ENCODE data around the gene AURKA. TPM values are rescaled to one million over a fixed set of nuclear protein-coding genes. Genes with fewer than 3 reads are reported as not detected.

Gene AURKA
- total RNA-seq, 1 experiment from 2014 or later = 139 TPM

DNA sequence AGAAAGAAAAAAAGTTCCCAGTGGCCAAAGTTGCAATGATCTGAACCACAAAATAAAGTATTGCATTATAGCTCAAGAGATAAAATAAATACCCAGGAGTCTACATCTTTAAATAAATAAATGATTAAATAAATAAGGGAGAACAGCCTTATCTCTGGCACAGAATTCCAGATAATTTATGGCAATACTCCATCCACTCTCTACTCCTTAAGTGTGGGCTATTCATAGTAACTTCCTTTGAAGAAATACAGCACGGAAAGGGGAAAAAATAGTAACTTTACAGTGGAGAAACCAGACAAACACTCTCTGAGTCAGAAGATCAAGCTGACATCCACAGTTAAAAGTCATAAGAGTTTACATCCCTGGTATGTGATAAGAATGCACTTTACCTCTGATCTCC, 11.6 kb downstream of the AURKA start:
- intact Hi-C loops (cut with micrococcal nuclease) = no loop called here
- H3K27ac ChIP-seq (ENCODE audit: low read length) = no peak overlapping the region
- peaks cover 39% of the 10 kb centered on the region for H4K20me1 ChIP-seq (ENCODE audit: low read length)
- no peaks in the 10 kb centered on the region for H3K9me3 ChIP-seq (ENCODE audit: low read length)
- no peak overlapping the region for H2AFZ ChIP-seq (ENCODE audit: low read length)
- TF ChIP-seq EZH2 (IDR thresholded peaks at IDR 0.05; ENCODE audit: low read length, unreplicated experiment) = no peak
- TF ChIP-seq, protein P1, sequence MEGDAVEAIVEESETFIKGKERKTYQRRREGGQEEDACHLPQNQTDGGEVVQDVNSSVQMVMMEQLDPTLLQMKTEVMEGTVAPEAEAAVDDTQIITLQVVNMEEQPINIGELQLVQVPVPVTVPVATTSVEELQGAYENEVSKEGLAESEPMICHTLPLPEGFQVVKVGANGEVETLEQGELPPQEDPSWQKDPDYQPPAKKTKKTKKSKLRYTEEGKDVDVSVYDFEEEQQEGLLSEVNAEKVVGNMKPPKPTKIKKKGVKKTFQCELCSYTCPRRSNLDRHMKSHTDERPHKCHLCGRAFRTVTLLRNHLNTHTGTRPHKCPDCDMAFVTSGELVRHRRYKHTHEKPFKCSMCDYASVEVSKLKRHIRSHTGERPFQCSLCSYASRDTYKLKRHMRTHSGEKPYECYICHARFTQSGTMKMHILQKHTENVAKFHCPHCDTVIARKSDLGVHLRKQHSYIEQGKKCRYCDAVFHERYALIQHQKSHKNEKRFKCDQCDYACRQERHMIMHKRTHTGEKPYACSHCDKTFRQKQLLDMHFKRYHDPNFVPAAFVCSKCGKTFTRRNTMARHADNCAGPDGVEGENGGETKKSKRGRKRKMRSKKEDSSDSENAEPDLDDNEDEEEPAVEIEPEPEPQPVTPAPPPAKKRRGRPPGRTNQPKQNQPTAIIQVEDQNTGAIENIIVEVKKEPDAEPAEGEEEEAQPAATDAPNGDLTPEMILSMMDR (conservative IDR thresholded peaks at IDR 0.05; ENCODE audit: low read depth, low read length) = no peak
- TF ChIP-seq EZH2phosphoT487 (IDR thresholded peaks at IDR 0.05; ENCODE audit: borderline replicate concordance, low read length) = no peak
- no peaks in the 10 kb centered on the region for H3F3A ChIP-seq (ENCODE audit: low read length, unreplicated experiment)
- H3K27me3 ChIP-seq (ENCODE audit: low read length) = no peaks in the 10 kb centered on the region
- H3K4me1 ChIP-seq (ENCODE audit: insufficient read depth, low read length) = no peaks in the 10 kb centered on the region
- H3K36me3 ChIP-seq (ENCODE audit: low read depth, low read length) = peaks cover 82% of the 10 kb centered on the region
- no peak for ATAC-seq
- H3K9me2 ChIP-seq (replicated peaks; ENCODE audit: low read length) = no peaks in the 10 kb centered on the region
- H3K79me2 ChIP-seq (ENCODE audit: low read length) = peaks cover 88% of the 10 kb centered on the region
- CTCF ChIA-PET = no interaction called here
- no peak overlapping the region for H3K4me3 ChIP-seq (ENCODE audit: low read length)
- H3K4me2 ChIP-seq (ENCODE audit: low read length) = no peak overlapping the region
- BruUV-seq (replicated peaks) = no TSS peak
- H3K9ac ChIP-seq (ENCODE audit: low read length) = no peak overlapping the region
- POLR2A ChIA-PET (ENCODE audit: unreplicated experiment) = no interaction called here
- no peak for DNase-seq

DNA sequence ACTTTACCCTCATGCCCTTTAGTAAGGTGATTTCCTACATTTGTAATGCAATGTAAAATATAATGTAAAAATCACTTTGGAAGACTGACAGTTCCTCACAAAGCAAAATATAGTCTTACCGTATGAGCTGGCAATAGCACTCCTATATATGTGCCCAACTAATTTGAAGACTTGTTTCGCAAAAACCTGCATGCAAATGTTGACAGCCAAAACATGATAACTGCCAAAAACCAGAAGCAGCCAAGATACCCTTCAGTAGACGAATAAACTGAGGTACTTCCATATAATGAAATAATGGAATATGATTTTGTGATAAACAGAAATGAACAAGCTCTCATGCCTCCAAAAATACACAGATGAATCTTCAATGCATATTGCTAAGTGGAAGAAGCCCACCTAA, 13.6 kb downstream of the AURKA start:
- Histone ChIP-seq H3K27me3 (ENCODE audit: low read length) (no peaks in the 10 kb centered on the region), H3K36me3 (ENCODE audit: low read depth, low read length) (peaks cover 78% of the 10 kb centered on the region)

DNA sequence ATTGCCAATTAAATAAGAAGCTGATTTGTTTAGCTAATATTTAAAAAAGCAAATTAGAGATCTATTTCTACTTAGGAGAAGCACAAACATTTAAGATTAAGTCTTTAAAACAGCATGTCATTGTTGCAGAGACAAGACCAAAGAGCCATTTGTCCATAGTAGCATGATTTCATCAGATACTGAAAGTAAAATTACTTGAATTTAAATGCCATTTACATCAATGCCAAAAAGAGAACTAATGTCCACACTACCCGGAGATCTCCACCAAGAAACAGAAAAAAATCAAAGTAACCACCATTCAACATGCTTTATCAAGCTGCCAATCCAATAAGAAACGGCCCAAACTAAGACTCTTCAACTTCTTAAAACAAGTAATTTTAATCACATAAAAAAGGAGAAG, 15.7 kb downstream of the AURKA start:
- Histone ChIP-seq H3K79me2 (ENCODE audit: low read length) (peaks cover 88% of the 10 kb centered on the region), H2AFZ (ENCODE audit: low read length) (no peak overlapping the region), H3K9me2 (replicated peaks; ENCODE audit: low read length) (no peaks in the 10 kb centered on the region), H3K9me3 (ENCODE audit: low read length) (no peaks in the 10 kb centered on the region), H3K9ac (ENCODE audit: low read length) (no peak overlapping the region), H3K27me3 (ENCODE audit: low read length) (no peaks in the 10 kb centered on the region), H3K4me1 (ENCODE audit: insufficient read depth, low read length) (peaks cover 13% of the 10 kb centered on the region), H3K4me2 (ENCODE audit: low read length) (no peak overlapping the region), H3K4me3 (ENCODE audit: low read length) (no peak overlapping the region), H3K36me3 (ENCODE audit: low read depth, low read length) (peaks cover 82% of the 10 kb centered on the region), H4K20me1 (ENCODE audit: low read length) (peaks cover 39% of the 10 kb centered on the region), H3K27ac (ENCODE audit: low read length) (no peak overlapping the region), H3F3A (ENCODE audit: low read length, unreplicated experiment) (no peaks in the 10 kb centered on the region)
- intact Hi-C loops (cut with micrococcal nuclease) = no loop called here
- POLR2A ChIA-PET (ENCODE audit: unreplicated experiment) = no interaction called here
- no TSS peak for BruUV-seq (replicated peaks)
- TF ChIP-seq EZH2phosphoT487 (IDR thresholded peaks at IDR 0.05; ENCODE audit: borderline replicate concordance, low read length) = no peak
- TF ChIP-seq EZH2 (IDR thresholded peaks at IDR 0.05; ENCODE audit: low read length, unreplicated experiment) = no peak
- TF ChIP-seq, protein P1 (conservative IDR thresholded peaks at IDR 0.05; ENCODE audit: low read depth, low read length) = no peak
- CTCF ChIA-PET = no interaction called here
- DNase-seq (no peak), ATAC-seq (no peak)

More for the DNA sequence above, 13.6 kb downstream of the AURKA start:
- Histone ChIP-seq H4K20me1 (ENCODE audit: low read length) (peaks cover 29% of the 10 kb centered on the region), H3K9me3 (ENCODE audit: low read length) (no peaks in the 10 kb centered on the region), H3F3A (ENCODE audit: low read length, unreplicated experiment) (no peaks in the 10 kb centered on the region), H3K27ac (ENCODE audit: low read length) (no peak overlapping the region), H2AFZ (ENCODE audit: low read length) (no peak overlapping the region), H3K4me2 (ENCODE audit: low read length) (no peak overlapping the region), H3K4me3 (ENCODE audit: low read length) (no peak overlapping the region), H3K4me1 (ENCODE audit: insufficient read depth, low read length) (peaks cover 13% of the 10 kb centered on the region), H3K9ac (ENCODE audit: low read length) (no peak overlapping the region), H3K9me2 (replicated peaks; ENCODE audit: low read length) (no peaks in the 10 kb centered on the region), H3K79me2 (ENCODE audit: low read length) (peaks cover 86% of the 10 kb centered on the region)
- POLR2A ChIA-PET (ENCODE audit: unreplicated experiment) = no interaction called here
- CTCF ChIA-PET = interaction anchor here (0.6 kb wide), 1 partner anchor 19 kb away, joined by 3 read pairs; no protein-coding TSS in a partner anchor
- intact Hi-C loops (cut with micrococcal nuclease) = no loop called here
- TF ChIP-seq, protein P1 (conservative IDR thresholded peaks at IDR 0.05; ENCODE audit: low read depth, low read length) = no peak
- no peak for TF ChIP-seq EZH2 (IDR thresholded peaks at IDR 0.05; ENCODE audit: low read length, unreplicated experiment)
- no peak for TF ChIP-seq EZH2phosphoT487 (IDR thresholded peaks at IDR 0.05; ENCODE audit: borderline replicate concordance, low read length)
- ATAC-seq (no peak), DNase-seq (no peak)
- BruUV-seq (replicated peaks) = no TSS peak
